Trophoblast cell (in vitro differentiated cells and primary cell): ENCODE results near the gene JARID2.

Experiments
- DNase-seq, 2 donors: peaks; one replicate each; pipeline ENCODE4 v3.0.0-alpha.2; 2016
- H2AFZ ChIP-seq: 2 replicates; pipeline ENCODE4 v1.6.1; 2013; ENCODE audit warnings: low read length, moderate library complexity, mild to moderate bottlenecking; ENCODE audit not compliant: insufficient read depth, poor library complexity
- H2AK5ac ChIP-seq: 2 replicates; pipeline ENCODE4 v1.6.1; 2013; ENCODE audit warnings: mild to moderate bottlenecking, low read length
- H2BK120ac ChIP-seq: 2 replicates; pipeline ENCODE4 v1.6.1; 2013; ENCODE audit warnings: low read length, mild to moderate bottlenecking, moderate library complexity; ENCODE audit not compliant: insufficient read depth, poor library complexity
- H2BK12ac ChIP-seq: 2 replicates; pipeline ENCODE4 v1.6.1; 2013; ENCODE audit warnings: mild to moderate bottlenecking, low read length, moderate library complexity
- H2BK5ac ChIP-seq: 2 replicates; pipeline ENCODE4 v1.6.1; 2013; ENCODE audit warnings: low read length, low read depth, moderate library complexity, mild to moderate bottlenecking; ENCODE audit not compliant: poor library complexity
- H3K14ac ChIP-seq: 2 replicates; pipeline ENCODE4 v1.6.1; 2013; ENCODE audit warnings: mild to moderate bottlenecking, low read length
- H3K18ac ChIP-seq: 2 replicates; pipeline ENCODE4 v1.6.1; 2013; ENCODE audit warnings: mild to moderate bottlenecking, low read length
- H3K23ac ChIP-seq: 2 replicates; pipeline ENCODE4 v1.6.1; 2013; ENCODE audit warnings: low read length
- H3K27ac ChIP-seq: 2 replicates; pipeline ENCODE4 v1.5.1; 2013; ENCODE audit warnings: low read depth, mild to moderate bottlenecking, inconsistent platforms, low read length, moderate library complexity
- H3K27me3 ChIP-seq: 2 replicates; pipeline ENCODE4 v1.6.1; 2013; ENCODE audit warnings: inconsistent platforms, mild to moderate bottlenecking, low read length, moderate library complexity; ENCODE audit not compliant: insufficient read depth
- H3K36me3 ChIP-seq, 2 experiments: 1 replicate in 1 of 2; 2 replicates in 1 of 2; pipeline ENCODE4 v1.6.1; 2013; ENCODE audit warnings: low read length in 2 of 2, mild to moderate bottlenecking in 2 of 2, moderate library complexity in 1 of 2; ENCODE audit not compliant: insufficient read depth in 2 of 2, control insufficient read depth in 1 of 2
- H3K4ac ChIP-seq: 2 replicates; pipeline ENCODE4 v1.6.1; 2013; ENCODE audit warnings: low read depth, mild to moderate bottlenecking, low read length, moderate library complexity
- H3K4me1 ChIP-seq, 2 experiments: 1 replicate in 1 of 2; 2 replicates in 1 of 2; pipeline ENCODE4 v1.6.1; 2013; ENCODE audit warnings: low read length in 2 of 2, mild to moderate bottlenecking in 2 of 2, moderate library complexity in 1 of 2; ENCODE audit not compliant: insufficient read depth in 2 of 2, control insufficient read depth in 1 of 2
- H3K4me2 ChIP-seq: 2 replicates; pipeline ENCODE4 v1.6.1; 2013; ENCODE audit warnings: inconsistent platforms, mild to moderate bottlenecking, low read length, moderate library complexity
- H3K4me3 ChIP-seq: 2 replicates; pipeline ENCODE4 v1.5.1; 2013; ENCODE audit warnings: mild to moderate bottlenecking, low read depth, low read length, inconsistent platforms
- H3K79me1 ChIP-seq: one replicate; pipeline ENCODE4 v1.6.1; 2013; ENCODE audit warnings: low read length
- H3K79me2 ChIP-seq: 2 replicates; pipeline ENCODE4 v1.6.1; 2013; ENCODE audit warnings: low read length, mild to moderate bottlenecking; ENCODE audit not compliant: control insufficient read depth, insufficient read depth, poor library complexity
- H3K9ac ChIP-seq: 2 replicates; pipeline ENCODE4 v1.6.1; 2013; ENCODE audit warnings: mild to moderate bottlenecking, low read length
- H3K9me3 ChIP-seq: 2 replicates; pipeline ENCODE4 v1.6.1; 2013; ENCODE audit warnings: low read depth, mild to moderate bottlenecking, control low read depth, inconsistent platforms, low read length; ENCODE audit not compliant: insufficient read depth
- H4K12ac ChIP-seq: 2 replicates; pipeline ENCODE4 v1.6.1; 2013; ENCODE audit warnings: low read depth, mild to moderate bottlenecking, low read length, moderate library complexity
- H4K8ac ChIP-seq: 2 replicates; pipeline ENCODE4 v1.6.1; 2013; ENCODE audit warnings: low read depth, mild to moderate bottlenecking, low read length, moderate library complexity
- H4K91ac ChIP-seq: one replicate; pipeline ENCODE4 v1.6.1; 2013; ENCODE audit warnings: low read depth, mild to moderate bottlenecking, low read length, moderate library complexity
- WGBS: extraction: QIAGEN DNeasy Blood & Tissue Kit; methylation state at CpG from one replicate; pipeline ENCODE4 v1.1.7; 2013; ENCODE audit warnings: missing lambda C conversion rate; ENCODE audit not compliant: insufficient read length, insufficient coverage; ENCODE audit errors: extremely low coverage; 5-methylcytosine and 5-hydroxymethylcytosine counted together

Gene JARID2

GRCh38 chr6:15458021-15458459 lies 212.2 kb downstream of the JARID2 start:
- H3K4me1 ChIP-seq: peaks cover 0 to 3% of the 10 kb centered on the region in 2 experiments
- no peak overlapping the region for H3K4me2 ChIP-seq
- no peak overlapping the region for H3K14ac ChIP-seq
- H3K18ac ChIP-seq: no peak overlapping the region
- no peak overlapping the region for H4K12ac ChIP-seq
- no peak overlapping the region for H3K4me3 ChIP-seq
- no peak overlapping the region for H3K23ac ChIP-seq
- no peak overlapping the region for H2BK5ac ChIP-seq
- peaks cover 2% of the 10 kb centered on the region for H3K79me1 ChIP-seq
- no peak overlapping the region for H2BK12ac ChIP-seq
- no peak overlapping the region for H4K8ac ChIP-seq
- no peak overlapping the region for H2AFZ ChIP-seq
- no peaks in the 10 kb centered on the region for H3K79me2 ChIP-seq
- peaks cover 1 to 5% of the 10 kb centered on the region in 2 experiments for H3K36me3 ChIP-seq
- H3K27ac ChIP-seq: no peak overlapping the region
- no peaks in the 10 kb centered on the region for H3K9me3 ChIP-seq
- H2BK120ac ChIP-seq: no peak overlapping the region
- H3K9ac ChIP-seq: no peak overlapping the region
- no peak overlapping the region for H4K91ac ChIP-seq
- H2AK5ac ChIP-seq: no peak overlapping the region
- peak in 1 of 2 donors; percentile 26 for DNase-seq
- H3K4ac ChIP-seq: no peak overlapping the region
- no CpG with 5 or more reads among the region's 14 CpGs for WGBS
- H3K27me3 ChIP-seq: no peaks in the 10 kb centered on the region

- peaks cover 2% of the 10 kb centered on the region for H3K79me1 ChIP-seq
- H2BK120ac ChIP-seq: no peak overlapping the region
- no CpG with 5 or more reads among the region's 4 CpGs for WGBS
- H3K23ac ChIP-seq: no peak overlapping the region
- H3K4me1 ChIP-seq: peaks cover 2 to 7% of the 10 kb centered on the region in 2 experiments
- no peaks in the 10 kb centered on the region for H3K27me3 ChIP-seq
- no peak overlapping the region for H3K18ac ChIP-seq
- no peak overlapping the region for H3K4me3 ChIP-seq
- peak overlapping the region; percentile 48 for H2BK12ac ChIP-seq
- no peak overlapping the region for H2AFZ ChIP-seq
- no peak overlapping the region for H4K12ac ChIP-seq
- H4K91ac ChIP-seq: no peak overlapping the region
- H2AK5ac ChIP-seq: no peak overlapping the region
- no peak for DNase-seq
- H3K9me3 ChIP-seq: no peaks in the 10 kb centered on the region
- no peaks in the 10 kb centered on the region for H3K36me3 ChIP-seq
- no peak overlapping the region for H3K14ac ChIP-seq
- no peak overlapping the region for H2BK5ac ChIP-seq
- H3K4me2 ChIP-seq: no peak overlapping the region
- H3K79me2 ChIP-seq: no peaks in the 10 kb centered on the region
- H3K4ac ChIP-seq: no peak overlapping the region
- no peak overlapping the region for H3K27ac ChIP-seq
- H3K9ac ChIP-seq: no peak overlapping the region
- no peak overlapping the region for H4K8ac ChIP-seq
Measured at GRCh38 chr6:15460110-15460727, 214.3 kb downstream of the JARID2 start.

GRCh38 chr6:15461127-15461944 lies 215.5 kb downstream of the JARID2 start:
- no peak overlapping the region for H2BK12ac ChIP-seq
- no peak overlapping the region for H4K8ac ChIP-seq
- H3K27ac ChIP-seq: no peak overlapping the region
- H4K91ac ChIP-seq: no peak overlapping the region
- H2AFZ ChIP-seq: no peak overlapping the region
- no peak overlapping the region for H4K12ac ChIP-seq
- H3K36me3 ChIP-seq: no peaks in the 10 kb centered on the region
- no peak overlapping the region for H3K18ac ChIP-seq
- H3K4me1 ChIP-seq: peaks cover 2 to 7% of the 10 kb centered on the region in 2 experiments
- H2BK5ac ChIP-seq: no peak overlapping the region
- no peak overlapping the region for H3K23ac ChIP-seq
- WGBS: 100% methylated on average over 2 of the region's 6 CpGs
- no peak overlapping the region for H2AK5ac ChIP-seq
- no peaks in the 10 kb centered on the region for H3K27me3 ChIP-seq
- DNase-seq: no peak
- no peak overlapping the region for H3K4ac ChIP-seq
- H3K14ac ChIP-seq: no peak overlapping the region
- H3K9me3 ChIP-seq: no peaks in the 10 kb centered on the region
- no peak overlapping the region for H3K9ac ChIP-seq
- H3K4me3 ChIP-seq: no peak overlapping the region
- H3K79me1 ChIP-seq: peaks cover 2% of the 10 kb centered on the region
- no peak overlapping the region for H2BK120ac ChIP-seq
- H3K4me2 ChIP-seq: no peak overlapping the region
- H3K79me2 ChIP-seq: no peaks in the 10 kb centered on the region

GRCh38 chr6:15462256-15462655 lies 216.4 kb downstream of the JARID2 start:
- Histone ChIP-seq H2BK120ac (no peak overlapping the region), H3K4ac (no peak overlapping the region), H3K79me2 (no peaks in the 10 kb centered on the region), H2BK12ac (no peak overlapping the region), H2AK5ac (no peak overlapping the region), H3K4me3 (no peak overlapping the region), H3K9me3 (no peaks in the 10 kb centered on the region), H3K4me1 (peaks cover 2 to 7% of the 10 kb centered on the region in 2 experiments), H3K4me2 (no peak overlapping the region), H4K8ac (no peak overlapping the region), H3K27me3 (no peaks in the 10 kb centered on the region), H2AFZ (no peak overlapping the region), H3K27ac (no peak overlapping the region), H2BK5ac (no peak overlapping the region), H3K9ac (no peak overlapping the region), H4K91ac (no peak overlapping the region), H3K23ac (no peak overlapping the region), H3K14ac (no peak overlapping the region), H4K12ac (no peak overlapping the region), H3K36me3 (no peaks in the 10 kb centered on the region), H3K18ac (no peak overlapping the region), H3K79me1 (peaks cover 2% of the 10 kb centered on the region)
- DNase-seq: no peak
- no CpG with 5 or more reads among the region's 4 CpGs for WGBS
